OCI-LY3 (cell line): ENCODE results near the gene ARHGAP19.

Source experiments
- H2AFZ ChIP-seq: fragments of 200-600, 300-600 bp; shearing (Covaris generic); 2 replicates; pipeline ENCODE4 v1.6.0; 2014; ENCODE audit warnings: antibody characterized with exemption, low read depth, low read length
- H3K27ac ChIP-seq: fragments of 200-600, 300-600 bp; sonication (generic); 2 replicates; pipeline ENCODE4 v1.5.1; 2014; ENCODE audit warnings: mild to moderate bottlenecking, low read length, moderate library complexity, mixed read lengths
- H3K27me3 ChIP-seq: fragments of 200-600, 300-600 bp; sonication (generic); 2 replicates; pipeline ENCODE4 v1.6.1; 2014; ENCODE audit warnings: low read depth, low read length, mixed read lengths
- H3K36me3 ChIP-seq: fragments of 200-600, 300-600 bp; sonication (generic); replicated peaks from 2 replicates; pipeline ENCODE3; 2014; ENCODE audit warnings: low read depth, low read length, mixed read lengths
- H3K4me1 ChIP-seq: fragments of 300-600, 200-600 bp; sonication (generic); 2 replicates; pipeline ENCODE4 v1.6.1; 2014; ENCODE audit warnings: low read length, mixed read lengths
- H3K4me2 ChIP-seq: fragments of 200-600, 300-600 bp; sonication (generic); 2 replicates; pipeline ENCODE4 v1.6.1; 2014; ENCODE audit warnings: low read length, mixed read lengths
- H3K4me3 ChIP-seq: fragments of 300-600, 200-600 bp; sonication (generic); 2 replicates; pipeline ENCODE4 v1.5.1; 2014; ENCODE audit warnings: antibody characterized with exemption, mild to moderate bottlenecking, low read length, moderate library complexity
- H3K79me2 ChIP-seq: fragments of 300-600, 200-600 bp; shearing (Covaris generic); 2 replicates; pipeline ENCODE4 v1.6.1; 2014; ENCODE audit warnings: mild to moderate bottlenecking, low read length, mixed read lengths
- H3K9ac ChIP-seq: fragments of 300-600, 200-600 bp; shearing (Covaris generic); 2 replicates; pipeline ENCODE4 v1.6.0; 2014; ENCODE audit warnings: mild to moderate bottlenecking, low read length, moderate library complexity
- H3K9me3 ChIP-seq: fragments of 200-600, 300-600 bp; shearing (Covaris generic); 2 replicates; pipeline ENCODE4 v1.6.1; 2014; ENCODE audit warnings: low read length, mixed read lengths; ENCODE audit not compliant: insufficient read depth
- H4K20me1 ChIP-seq: fragments of 200-600, 300-600 bp; sonication (generic); 2 replicates; pipeline ENCODE4 v1.6.1; 2016; ENCODE audit warnings: low read length, mixed read lengths; ENCODE audit not compliant: insufficient read depth
- EZH2phosphoT487 ChIP-seq: fragments of 200-600 bp; shearing (Covaris generic); IDR thresholded peaks from 2 replicates; pipeline ENCODE4 v1.6.1; 2018; ENCODE audit warnings: antibody characterized with exemption, mixed run types, low read depth
- TF ChIP-seq, protein P1 (sequence below): fragments of 200-600, 300-600 bp; sonication (generic); IDR thresholded peaks from 2 replicates; pipeline ENCODE4 v1.5.1; 2014; ENCODE audit warnings: antibody characterized with exemption, low read length, low read depth

The ARHGAP19 gene

DNA sequence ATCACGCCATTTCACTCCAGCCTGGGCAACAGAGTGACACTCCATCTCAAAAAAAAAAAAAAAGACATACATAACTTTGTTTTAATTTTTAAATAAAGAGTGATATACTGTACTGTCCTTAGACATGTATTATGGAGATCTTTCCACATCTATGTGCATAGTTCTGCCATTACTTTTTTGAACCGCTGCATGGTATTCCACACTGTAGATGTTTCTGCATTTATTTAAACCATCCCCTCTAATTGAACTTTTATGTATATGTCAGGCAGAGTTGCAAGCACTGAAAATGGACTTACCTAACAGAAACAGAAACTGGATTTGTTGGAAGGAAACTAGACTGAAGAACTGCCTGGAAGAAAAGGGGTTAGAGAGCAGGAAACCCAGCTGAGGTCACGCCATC is 8.5 kb upstream of the ARHGAP19 start:
- Histone ChIP-seq H3K4me3 (no peak overlapping the region), H3K27ac (no peak overlapping the region), H3K9ac (no peak overlapping the region), H3K36me3 (no peaks in the 10 kb centered on the region), H4K20me1 (no peaks in the 10 kb centered on the region), H3K27me3 (no peaks in the 10 kb centered on the region), H3K9me3 (no peaks in the 10 kb centered on the region), H3K4me1 (no peaks in the 10 kb centered on the region), H3K4me2 (no peak overlapping the region), H3K79me2 (no peaks in the 10 kb centered on the region), H2AFZ (no peak overlapping the region)
- TF ChIP-seq, protein P1, sequence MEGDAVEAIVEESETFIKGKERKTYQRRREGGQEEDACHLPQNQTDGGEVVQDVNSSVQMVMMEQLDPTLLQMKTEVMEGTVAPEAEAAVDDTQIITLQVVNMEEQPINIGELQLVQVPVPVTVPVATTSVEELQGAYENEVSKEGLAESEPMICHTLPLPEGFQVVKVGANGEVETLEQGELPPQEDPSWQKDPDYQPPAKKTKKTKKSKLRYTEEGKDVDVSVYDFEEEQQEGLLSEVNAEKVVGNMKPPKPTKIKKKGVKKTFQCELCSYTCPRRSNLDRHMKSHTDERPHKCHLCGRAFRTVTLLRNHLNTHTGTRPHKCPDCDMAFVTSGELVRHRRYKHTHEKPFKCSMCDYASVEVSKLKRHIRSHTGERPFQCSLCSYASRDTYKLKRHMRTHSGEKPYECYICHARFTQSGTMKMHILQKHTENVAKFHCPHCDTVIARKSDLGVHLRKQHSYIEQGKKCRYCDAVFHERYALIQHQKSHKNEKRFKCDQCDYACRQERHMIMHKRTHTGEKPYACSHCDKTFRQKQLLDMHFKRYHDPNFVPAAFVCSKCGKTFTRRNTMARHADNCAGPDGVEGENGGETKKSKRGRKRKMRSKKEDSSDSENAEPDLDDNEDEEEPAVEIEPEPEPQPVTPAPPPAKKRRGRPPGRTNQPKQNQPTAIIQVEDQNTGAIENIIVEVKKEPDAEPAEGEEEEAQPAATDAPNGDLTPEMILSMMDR = no peak
- no peak for TF ChIP-seq EZH2phosphoT487

DNA sequence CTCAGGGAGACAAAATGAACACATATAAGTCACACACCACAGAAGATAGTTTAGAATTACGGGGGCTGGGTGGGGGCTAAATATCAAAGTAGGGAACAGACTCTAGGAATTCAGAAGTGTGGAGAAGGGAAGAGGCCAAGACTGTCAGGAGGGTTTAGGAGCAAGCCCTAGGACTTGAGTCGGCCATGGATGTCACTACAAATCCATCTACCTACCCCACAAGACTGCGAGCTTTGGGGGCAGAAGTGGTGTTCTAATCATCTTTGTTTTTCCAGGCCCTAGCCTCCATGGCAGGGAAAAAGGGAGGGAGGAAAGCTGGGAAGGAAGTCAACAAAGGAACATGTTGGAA is 5.8 kb upstream of the ARHGAP19 start:
- no peak overlapping the region for H3K4me2 ChIP-seq
- H3K27ac ChIP-seq = no peak overlapping the region
- TF ChIP-seq EZH2phosphoT487 = no peak
- TF ChIP-seq, protein P1 = no peak
- no peak overlapping the region for H3K9ac ChIP-seq
- no peaks in the 10 kb centered on the region for H3K79me2 ChIP-seq
- H3K4me3 ChIP-seq = no peak overlapping the region
- no peaks in the 10 kb centered on the region for H3K27me3 ChIP-seq
- no peaks in the 10 kb centered on the region for H4K20me1 ChIP-seq
- H3K9me3 ChIP-seq = no peaks in the 10 kb centered on the region
- H3K36me3 ChIP-seq = no peaks in the 10 kb centered on the region
- no peaks in the 10 kb centered on the region for H3K4me1 ChIP-seq
- no peak overlapping the region for H2AFZ ChIP-seq

DNA sequence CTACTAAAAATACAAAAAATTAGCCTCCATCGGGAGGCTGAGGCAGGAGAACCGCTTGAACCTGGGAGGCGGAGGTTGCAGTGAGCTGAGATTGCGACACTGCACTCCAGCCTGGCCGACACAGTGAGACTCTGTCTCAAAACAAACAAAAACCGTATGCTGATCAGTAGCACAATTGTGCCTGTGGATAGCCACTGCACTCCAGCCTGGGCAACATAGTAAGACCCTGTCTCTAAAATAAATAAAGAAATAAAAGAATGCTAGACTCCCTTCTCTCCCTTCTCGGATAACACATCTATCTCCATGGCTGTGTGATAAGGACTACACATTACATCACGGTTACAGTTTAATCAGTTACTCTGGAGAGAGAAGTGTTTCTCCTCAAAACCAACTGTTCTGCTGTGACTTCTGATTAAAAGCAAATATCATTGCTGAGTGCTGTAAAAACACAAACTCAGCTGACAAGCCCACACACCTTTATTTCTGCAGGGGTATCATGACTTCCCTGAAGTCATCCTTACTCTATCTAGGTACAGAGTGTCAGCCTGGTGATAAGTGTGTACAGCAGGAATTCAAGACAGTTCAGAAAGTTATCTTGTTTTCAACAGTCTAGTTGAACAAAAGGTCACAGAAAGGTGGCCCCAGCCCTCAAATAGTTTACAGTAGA is 5.3 kb upstream of the ARHGAP19 start:
- Histone ChIP-seq H2AFZ (no peak overlapping the region), H3K36me3 (no peaks in the 10 kb centered on the region), H3K9ac (no peak overlapping the region), H3K9me3 (no peaks in the 10 kb centered on the region), H3K27ac (no peak overlapping the region), H3K27me3 (no peaks in the 10 kb centered on the region), H4K20me1 (no peaks in the 10 kb centered on the region), H3K79me2 (no peaks in the 10 kb centered on the region), H3K4me3 (no peak overlapping the region), H3K4me1 (no peaks in the 10 kb centered on the region), H3K4me2 (no peak overlapping the region)
- no peak for TF ChIP-seq EZH2phosphoT487
- TF ChIP-seq, protein P1 = no peak

DNA sequence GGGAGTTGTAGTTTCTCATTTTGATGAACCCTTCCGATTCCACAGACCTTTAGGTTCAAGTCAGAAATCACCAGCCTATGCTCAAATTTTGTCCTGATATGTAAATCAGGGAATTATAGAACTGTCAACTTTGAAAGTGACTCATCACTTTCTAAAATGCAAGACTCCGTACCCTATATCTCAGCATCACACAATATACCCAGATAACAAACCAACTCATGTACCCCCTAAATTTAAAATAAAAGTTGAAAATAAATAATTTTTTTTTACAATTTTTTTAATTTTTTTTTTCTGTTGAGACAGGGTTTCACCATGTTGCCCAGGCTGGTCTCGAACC is 393 bp upstream of the ARHGAP19 start:
- no peak overlapping the region for H3K9ac ChIP-seq

More for the DNA sequence above, 393 bp upstream of the ARHGAP19 start:
- TF ChIP-seq, protein P1 = no peak
- TF ChIP-seq EZH2phosphoT487 = no peak
- Histone ChIP-seq H3K79me2 (peaks cover 29% of the 10 kb centered on the region), H3K9me3 (no peaks in the 10 kb centered on the region), H3K27me3 (no peaks in the 10 kb centered on the region), H4K20me1 (no peaks in the 10 kb centered on the region), H3K4me3 (peak overlapping the region; percentile 51), H3K4me2 (peak overlapping the region; percentile 49), H3K4me1 (peaks cover 4% of the 10 kb centered on the region), H2AFZ (no peak overlapping the region), H3K36me3 (no peaks in the 10 kb centered on the region), H3K27ac (no peak overlapping the region)
